Measurements from ENCODE around the gene C11orf54. TPM values are rescaled to one million over a fixed set of nuclear protein-coding genes. Genes with fewer than 3 reads are reported as not detected.

The C11orf54 gene
- total RNA-seq, 1 donor from 2014 or later, result 19.7 TPM

DNA sequence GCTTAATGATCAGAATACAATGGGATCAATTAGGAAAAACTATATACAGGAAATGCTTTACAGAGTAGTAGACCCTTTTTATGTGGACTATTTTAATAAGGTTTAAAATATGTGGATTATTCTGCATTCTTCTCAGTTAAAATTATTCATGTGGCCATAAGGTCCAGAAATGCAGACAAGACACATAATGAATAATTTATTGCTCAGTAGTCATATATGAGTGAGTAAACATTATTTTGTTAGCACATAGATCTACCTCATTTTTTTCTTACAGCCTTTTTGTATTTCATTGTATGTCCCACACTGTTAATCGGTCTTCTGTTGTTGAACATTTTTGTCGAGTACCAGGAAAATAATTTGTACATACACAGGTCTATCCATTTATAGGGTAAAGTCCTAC lies 63.4 kb downstream of the C11orf54 start:
- TF ChIP-seq, protein P1, sequence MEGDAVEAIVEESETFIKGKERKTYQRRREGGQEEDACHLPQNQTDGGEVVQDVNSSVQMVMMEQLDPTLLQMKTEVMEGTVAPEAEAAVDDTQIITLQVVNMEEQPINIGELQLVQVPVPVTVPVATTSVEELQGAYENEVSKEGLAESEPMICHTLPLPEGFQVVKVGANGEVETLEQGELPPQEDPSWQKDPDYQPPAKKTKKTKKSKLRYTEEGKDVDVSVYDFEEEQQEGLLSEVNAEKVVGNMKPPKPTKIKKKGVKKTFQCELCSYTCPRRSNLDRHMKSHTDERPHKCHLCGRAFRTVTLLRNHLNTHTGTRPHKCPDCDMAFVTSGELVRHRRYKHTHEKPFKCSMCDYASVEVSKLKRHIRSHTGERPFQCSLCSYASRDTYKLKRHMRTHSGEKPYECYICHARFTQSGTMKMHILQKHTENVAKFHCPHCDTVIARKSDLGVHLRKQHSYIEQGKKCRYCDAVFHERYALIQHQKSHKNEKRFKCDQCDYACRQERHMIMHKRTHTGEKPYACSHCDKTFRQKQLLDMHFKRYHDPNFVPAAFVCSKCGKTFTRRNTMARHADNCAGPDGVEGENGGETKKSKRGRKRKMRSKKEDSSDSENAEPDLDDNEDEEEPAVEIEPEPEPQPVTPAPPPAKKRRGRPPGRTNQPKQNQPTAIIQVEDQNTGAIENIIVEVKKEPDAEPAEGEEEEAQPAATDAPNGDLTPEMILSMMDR (IDR thresholded peaks at IDR 0.05; ENCODE audit: insufficient read depth, low read length, severe bottlenecking), result no peak
- FAIRE-seq (no peak), DNase-seq (ENCODE audit: low read depth) (no peak)
- Histone ChIP-seq H3K27me3 (ENCODE audit: control insufficient read depth, insufficient read depth, low read length) (no peaks in the 10 kb centered on the region), H3K36me3 (ENCODE audit: control insufficient read depth, insufficient read depth, low read length) (peaks cover 17% of the 10 kb centered on the region), H3K4me3 (ENCODE audit: low read depth, low read length) (no peak overlapping the region)

DNA sequence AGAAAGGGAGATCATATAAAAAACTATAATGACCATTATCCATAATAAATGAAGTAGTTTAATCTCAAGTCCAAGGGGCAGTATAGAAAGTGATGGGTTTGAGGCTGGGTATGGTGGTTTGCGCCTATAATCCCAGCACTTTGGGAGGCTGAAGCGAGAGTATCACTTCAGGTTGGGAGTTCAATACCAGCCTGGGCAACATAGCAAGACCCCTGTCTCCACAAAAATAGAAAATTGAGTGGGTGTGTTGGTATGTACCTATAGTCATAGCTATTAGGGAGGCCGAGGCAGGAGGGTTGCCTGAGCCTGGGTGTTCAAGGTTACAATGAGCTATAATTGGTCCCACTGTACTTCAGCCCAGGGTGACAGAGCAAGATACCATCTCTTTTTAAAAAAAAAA lies 66.5 kb downstream of the C11orf54 start:
- no peak for FAIRE-seq
- peaks cover 19% of the 10 kb centered on the region for H3K36me3 ChIP-seq (ENCODE audit: control insufficient read depth, insufficient read depth, low read length)

DNA sequence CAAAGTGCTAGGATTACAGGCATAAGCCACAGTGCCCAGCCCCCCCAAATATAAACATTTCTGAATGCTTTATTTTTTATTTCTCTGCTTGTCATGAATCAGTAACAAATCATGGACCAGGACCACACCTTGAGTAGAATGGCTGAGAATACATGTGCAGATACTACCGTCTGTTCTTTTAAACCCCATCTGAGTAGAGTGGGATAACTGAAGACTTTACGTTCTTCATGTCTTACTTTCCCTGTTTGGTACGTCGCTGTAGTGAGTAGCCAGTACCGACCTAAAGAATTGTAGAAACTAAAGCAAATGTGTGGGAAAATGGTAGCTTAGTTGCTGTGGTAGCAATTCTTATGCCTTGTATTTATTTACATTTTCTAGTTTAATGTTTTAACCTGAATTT lies 72.5 kb downstream of the C11orf54 start:
- H3K36me3 ChIP-seq (ENCODE audit: control insufficient read depth, insufficient read depth, low read length), result peaks cover 13% of the 10 kb centered on the region
- H3K27me3 ChIP-seq (ENCODE audit: control insufficient read depth, insufficient read depth, low read length), result no peaks in the 10 kb centered on the region
- no peak for FAIRE-seq
- H3K4me3 ChIP-seq (ENCODE audit: low read depth, low read length), result no peak overlapping the region
- TF ChIP-seq, protein P1 (IDR thresholded peaks at IDR 0.05; ENCODE audit: insufficient read depth, low read length, severe bottlenecking), result no peak
- DNase-seq (ENCODE audit: low read depth), result no peak

More for the DNA sequence above, 66.5 kb downstream of the C11orf54 start:
- Histone ChIP-seq H3K27me3 (ENCODE audit: control insufficient read depth, insufficient read depth, low read length) (no peaks in the 10 kb centered on the region), H3K4me3 (ENCODE audit: low read depth, low read length) (no peak overlapping the region)
- TF ChIP-seq, protein P1 (IDR thresholded peaks at IDR 0.05; ENCODE audit: insufficient read depth, low read length, severe bottlenecking), result no peak
- no peak for DNase-seq (ENCODE audit: low read depth)

Other genes with a start within 250 kb of the C11orf54 start
- 2.4 and 18.1 TPM in 2 replicates for gene SMCO4, start 198.3 kb upstream of the C11orf54 start, total RNA-seq
- gene CEP295, start 80.0 kb upstream of the C11orf54 start, total RNA-seq, result 6.1 and 7.6 TPM in 2 replicates
- gene TAF1D, start 177 bp upstream of the C11orf54 start, total RNA-seq, result 139 and 160 TPM in 2 replicates
- 20.4 and 23.7 TPM in 2 replicates for gene MED17, start 42.6 kb downstream of the C11orf54 start, total RNA-seq
- 0.51 and 0.79 TPM in 2 replicates for gene VSTM5, start 108.9 kb downstream of the C11orf54 start, total RNA-seq